ENCODE results near the gene CNTN4. TPM values are rescaled to one million over a fixed set of nuclear protein-coding genes. Genes with fewer than 3 reads are reported as not detected.

Gene CNTN4
- total RNA-seq, 4 donors from 2014 or later: 47.7 to 106 (median 83.3) TPM

- Histone ChIP-seq H3K4me1 (no peaks in the 10 kb centered on the region), H3K36me3 (peaks cover 0 to 6% (median 0%) of the 10 kb centered on the region in 3 donors), H3K9me3 (no peaks in the 10 kb centered on the region), H3K27ac (no peak overlapping the region), H3K27me3 (no peaks in the 10 kb centered on the region), H3K4me3 (no peak overlapping the region)
- no peak for TF ChIP-seq POLR2A (IDR thresholded peaks at IDR 0.05)
- no peak for TF ChIP-seq CTCF (IDR thresholded peaks at IDR 0.05)
- TF ChIP-seq EP300 (IDR thresholded peaks at IDR 0.05): no peak
- WGBS, 2 donors: 39 to 51% methylated on average over 4 of the region's 4 CpGs
- no peak for DNase-seq (ENCODE audit: low spot score in 2 of 2)
Measured at GRCh38 chr3:3031326-3031725, 932.7 kb downstream of the CNTN4 start.

GRCh38 chr3:3037156-3037555 is 938.5 kb downstream of the CNTN4 start:
- no peak for DNase-seq (ENCODE audit: low spot score in 2 of 2)
- Histone ChIP-seq H3K27me3 (no peaks in the 10 kb centered on the region), H3K4me3 (no peak overlapping the region)

GRCh38 chr3:3038201-3038991 is 939.7 kb downstream of the CNTN4 start:
- DNase-seq (ENCODE audit: low spot score in 2 of 2): no peak
- H3K4me1 ChIP-seq: no peaks in the 10 kb centered on the region
- WGBS, 2 donors: 68 to 79% methylated on average over 25 of the region's 25 CpGs
- TF ChIP-seq EP300 (IDR thresholded peaks at IDR 0.05): no peak
- no peak for TF ChIP-seq POLR2A (IDR thresholded peaks at IDR 0.05)
- TF ChIP-seq CTCF (IDR thresholded peaks at IDR 0.05): no peak
- H3K4me3 ChIP-seq: no peak overlapping the region
- H3K9me3 ChIP-seq: no peaks in the 10 kb centered on the region
- H3K27ac ChIP-seq: no peak overlapping the region
- H3K36me3 ChIP-seq: peaks cover 0 to 56% (median 0%) of the 10 kb centered on the region in 3 donors
- H3K27me3 ChIP-seq: no peaks in the 10 kb centered on the region

More at GRCh38 chr3:3037156-3037555, 938.5 kb downstream of the CNTN4 start:
- 90 to 92% methylated on average over 13 of the region's 13 CpGs for whole genome bisulfite sequencing, 2 donors
- Histone ChIP-seq H3K27ac (no peak overlapping the region), H3K4me1 (no peaks in the 10 kb centered on the region), H3K9me3 (no peaks in the 10 kb centered on the region), H3K36me3 (peaks cover 0 to 43% (median 0%) of the 10 kb centered on the region in 3 donors)
- TF ChIP-seq CTCF (IDR thresholded peaks at IDR 0.05): no peak
- no peak for TF ChIP-seq EP300 (IDR thresholded peaks at IDR 0.05)
- no peak for TF ChIP-seq POLR2A (IDR thresholded peaks at IDR 0.05)

GRCh38 chr3:3053974-3054373 is 955.3 kb downstream of the CNTN4 start:
- peak overlapping the region in 1 of 4 donors; percentile 3 for H3K4me3 ChIP-seq
- H3K9me3 ChIP-seq: no peaks in the 10 kb centered on the region
- H3K4me1 ChIP-seq: peaks cover 0 to 5% (median 0%) of the 10 kb centered on the region in 4 donors
- no peaks in the 10 kb centered on the region for H3K27me3 ChIP-seq
- WGBS, 2 donors: 47 to 58% methylated on average over 4 of the region's 4 CpGs
- no peak overlapping the region for H3K27ac ChIP-seq
- DNase-seq (ENCODE audit: low spot score in 2 of 2): no peak
- no peaks in the 10 kb centered on the region for H3K36me3 ChIP-seq
- TF ChIP-seq EP300 (IDR thresholded peaks at IDR 0.05): no peak
- no peak for TF ChIP-seq POLR2A (IDR thresholded peaks at IDR 0.05)
- no peak for TF ChIP-seq CTCF (IDR thresholded peaks at IDR 0.05)

GRCh38 chr3:3059645-3060044 is 961.0 kb downstream of the CNTN4 start:
- Histone ChIP-seq H3K4me1 (no peaks in the 10 kb centered on the region), H3K9me3 (no peaks in the 10 kb centered on the region), H3K36me3 (peaks cover 0 to 13% (median 0%) of the 10 kb centered on the region in 3 donors), H3K4me3 (no peak overlapping the region), H3K27ac (no peak overlapping the region), H3K27me3 (no peaks in the 10 kb centered on the region)
- TF ChIP-seq POLR2A (IDR thresholded peaks at IDR 0.05): no peak
- no peak for TF ChIP-seq EP300 (IDR thresholded peaks at IDR 0.05)
- TF ChIP-seq CTCF (IDR thresholded peaks at IDR 0.05): no peak
- WGBS, 2 donors: 75 to 76% methylated on average over 1 of the region's 1 CpG
- no peak for DNase-seq (ENCODE audit: low spot score in 2 of 2)

Data from tibial nerve (tissue), 4 donors.